ENCODE data around the gene ELAVL1.

GRCh38 chr19:7976461-7976860, 29.0 kb downstream of the ELAVL1 start:
- TF ChIP-seq POLR2A (IDR thresholded peaks at IDR 0.05), result no peak
- TF ChIP-seq, protein P1, sequence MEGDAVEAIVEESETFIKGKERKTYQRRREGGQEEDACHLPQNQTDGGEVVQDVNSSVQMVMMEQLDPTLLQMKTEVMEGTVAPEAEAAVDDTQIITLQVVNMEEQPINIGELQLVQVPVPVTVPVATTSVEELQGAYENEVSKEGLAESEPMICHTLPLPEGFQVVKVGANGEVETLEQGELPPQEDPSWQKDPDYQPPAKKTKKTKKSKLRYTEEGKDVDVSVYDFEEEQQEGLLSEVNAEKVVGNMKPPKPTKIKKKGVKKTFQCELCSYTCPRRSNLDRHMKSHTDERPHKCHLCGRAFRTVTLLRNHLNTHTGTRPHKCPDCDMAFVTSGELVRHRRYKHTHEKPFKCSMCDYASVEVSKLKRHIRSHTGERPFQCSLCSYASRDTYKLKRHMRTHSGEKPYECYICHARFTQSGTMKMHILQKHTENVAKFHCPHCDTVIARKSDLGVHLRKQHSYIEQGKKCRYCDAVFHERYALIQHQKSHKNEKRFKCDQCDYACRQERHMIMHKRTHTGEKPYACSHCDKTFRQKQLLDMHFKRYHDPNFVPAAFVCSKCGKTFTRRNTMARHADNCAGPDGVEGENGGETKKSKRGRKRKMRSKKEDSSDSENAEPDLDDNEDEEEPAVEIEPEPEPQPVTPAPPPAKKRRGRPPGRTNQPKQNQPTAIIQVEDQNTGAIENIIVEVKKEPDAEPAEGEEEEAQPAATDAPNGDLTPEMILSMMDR (IDR thresholded peaks at IDR 0.05), result no peak

Measured in adrenal gland (tissue), 5 donors.